ACHN (cell line): ENCODE results near the gene NKTR.
"Not testable (repeated sequence)": the region's sequence is repeated elsewhere in the genome, so short reads cannot be mapped to it uniquely, and the experiment has no call there.

ENCODE experiments used
- DNase-seq: peaks from one replicate; pipeline ENCODE4 v3.0.0-alpha.2; 2015
- in situ Hi-C: cut with HindIII; loops from 2 replicates; pipeline ENCODE4 v1.10.0; 2017; ENCODE audit warnings: low sequenced_read_pairs, low pct_ligation_motif_present, low pct_unique_long_range_greater_than_20kb

NKTR gene

GRCh38 chr3:42600111-42600957, at the start of gene NKTR:
Gene NKTR (plus strand): TSS chr3:42600686. CDS start chr3:42601007, 321 bp downstream.
- peak; percentile 98 for DNase-seq
- in situ Hi-C loops, result no loop called here

GRCh38 chr3:42552830-42553229, 47.7 kb upstream of the NKTR start:
- in situ Hi-C loops, result no loop called here
- DNase-seq, result no peak

GRCh38 chr3:42556089-42556632, 44.3 kb upstream of the NKTR start:
- in situ Hi-C loops, result no loop called here
- no peak for DNase-seq

GRCh38 chr3:42556817-42557216, 43.7 kb upstream of the NKTR start:
- DNase-seq, in situ Hi-C loops: not testable (repeated sequence)

- no peak for DNase-seq
Observed at GRCh38 chr3:42557854-42558253, 42.6 kb upstream of the NKTR start.

GRCh38 chr3:42562047-42562907, 38.2 kb upstream of the NKTR start:
- no peak for DNase-seq
- in situ Hi-C loops, result no loop called here

More at GRCh38 chr3:42557854-42558253, 42.6 kb upstream of the NKTR start:
- in situ Hi-C loops, result no loop called here

- in situ Hi-C loops, result no loop called here
- DNase-seq, result no peak
Observed at GRCh38 chr3:42569593-42570142, 30.8 kb upstream of the NKTR start.

GRCh38 chr3:42572278-42572677, 28.2 kb upstream of the NKTR start:
- in situ Hi-C loops, result no loop called here
- peak; percentile 61 for DNase-seq

GRCh38 chr3:42575137-42575741, 25.2 kb upstream of the NKTR start:
- DNase-seq, result no peak
- in situ Hi-C loops, result no loop called here

GRCh38 chr3:42578054-42578453, 22.4 kb upstream of the NKTR start:
- no peak for DNase-seq
- in situ Hi-C loops, result no loop called here

- in situ Hi-C loops, DNase-seq: not testable (repeated sequence)
Observed at GRCh38 chr3:42579346-42579745, 21.1 kb upstream of the NKTR start.

GRCh38 chr3:42581400-42581708, 19.1 kb upstream of the NKTR start:
- in situ Hi-C loops, result no loop called here
- no peak for DNase-seq

GRCh38 chr3:42581709-42582473, 18.6 kb upstream of the NKTR start, which contains the start of gene SEC22C:
Gene SEC22C (minus strand): TSS chr3:42581967. CDS start chr3:42569046, 12,921 bp downstream.
- in situ Hi-C loops, result no loop called here
- DNase-seq, result peak; percentile 92

GRCh38 chr3:42582474-42583070, 17.9 kb upstream of the NKTR start:
- DNase-seq, result no peak
- in situ Hi-C loops, result no loop called here

- in situ Hi-C loops, result no loop called here
Observed at GRCh38 chr3:42588625-42589024, 11.9 kb upstream of the NKTR start.

GRCh38 chr3:42589382-42590109, 10.9 kb upstream of the NKTR start:
- no peak for DNase-seq
- in situ Hi-C loops, result no loop called here

More at GRCh38 chr3:42588625-42589024, 11.9 kb upstream of the NKTR start:
- no peak for DNase-seq
